Measurements from ENCODE around the gene WDCP.

The WDCP gene

GRCh38 chr2:24024018-24024417, 23.2 kb downstream of the WDCP start:
- TF ChIP-seq CTCF (IDR thresholded peaks at IDR 0.05) = no peak
- H3K27ac ChIP-seq = no peak overlapping the region
- H3K9me3 ChIP-seq (ENCODE audit: control insufficient read depth, low read length) = no peaks in the 10 kb centered on the region
- H3K79me2 ChIP-seq = no peaks in the 10 kb centered on the region
- H3K4me1 ChIP-seq = no peaks in the 10 kb centered on the region
- no peak overlapping the region for H3K9ac ChIP-seq
- no peaks in the 10 kb centered on the region for H3K36me3 ChIP-seq (ENCODE audit: control insufficient read depth, insufficient read depth, low read length)
- H2AFZ ChIP-seq = no peak overlapping the region
- H3K4me2 ChIP-seq (ENCODE audit: low read length) = no peak overlapping the region
- no peak overlapping the region for H3K4me3 ChIP-seq (ENCODE audit: low read depth, low read length)
- H3K27me3 ChIP-seq (ENCODE audit: control insufficient read depth, insufficient read depth, low read length) = no peaks in the 10 kb centered on the region

- no peak overlapping the region for H2AFZ ChIP-seq
Observed at GRCh38 chr2:24022975-24023575, 24.1 kb downstream of the WDCP start.

GRCh38 chr2:24022324-24022974, 24.7 kb downstream of the WDCP start:
- H3K9me3 ChIP-seq (ENCODE audit: control insufficient read depth, low read length) = no peaks in the 10 kb centered on the region
- H3K4me1 ChIP-seq = no peaks in the 10 kb centered on the region
- H2AFZ ChIP-seq = no peak overlapping the region
- no peak overlapping the region for H3K4me2 ChIP-seq (ENCODE audit: low read length)
- H3K27me3 ChIP-seq (ENCODE audit: control insufficient read depth, insufficient read depth, low read length) = no peaks in the 10 kb centered on the region
- no peak for TF ChIP-seq CTCF (IDR thresholded peaks at IDR 0.05)
- no peaks in the 10 kb centered on the region for H3K79me2 ChIP-seq
- H3K4me3 ChIP-seq (ENCODE audit: low read depth, low read length) = no peak overlapping the region
- no peak overlapping the region for H3K27ac ChIP-seq
- H3K9ac ChIP-seq = no peak overlapping the region
- H3K36me3 ChIP-seq (ENCODE audit: control insufficient read depth, insufficient read depth, low read length) = no peaks in the 10 kb centered on the region

More at GRCh38 chr2:24022975-24023575, 24.1 kb downstream of the WDCP start:
- Histone ChIP-seq H3K27ac (no peak overlapping the region), H3K4me2 (ENCODE audit: low read length) (no peak overlapping the region), H3K4me1 (no peaks in the 10 kb centered on the region), H3K79me2 (no peaks in the 10 kb centered on the region), H3K36me3 (ENCODE audit: control insufficient read depth, insufficient read depth, low read length) (no peaks in the 10 kb centered on the region), H3K9me3 (ENCODE audit: control insufficient read depth, low read length) (no peaks in the 10 kb centered on the region), H3K4me3 (ENCODE audit: low read depth, low read length) (no peak overlapping the region), H3K9ac (no peak overlapping the region), H3K27me3 (ENCODE audit: control insufficient read depth, insufficient read depth, low read length) (no peaks in the 10 kb centered on the region)
- no peak for TF ChIP-seq CTCF (IDR thresholded peaks at IDR 0.05)

GRCh38 chr2:24021122-24021998, 25.8 kb downstream of the WDCP start:
- Histone ChIP-seq H3K27me3 (ENCODE audit: control insufficient read depth, insufficient read depth, low read length) (no peaks in the 10 kb centered on the region), H2AFZ (no peak overlapping the region), H3K27ac (no peak overlapping the region), H3K4me3 (ENCODE audit: low read depth, low read length) (no peak overlapping the region), H3K36me3 (ENCODE audit: control insufficient read depth, insufficient read depth, low read length) (no peaks in the 10 kb centered on the region), H3K9ac (no peak overlapping the region), H3K9me3 (ENCODE audit: control insufficient read depth, low read length) (no peaks in the 10 kb centered on the region), H3K4me1 (no peaks in the 10 kb centered on the region), H3K4me2 (ENCODE audit: low read length) (no peak overlapping the region), H3K79me2 (no peaks in the 10 kb centered on the region)
- peak; percentile 26 for TF ChIP-seq CTCF (IDR thresholded peaks at IDR 0.05)

Measured in parathyroid adenoma (tissue), 2 donors.